DMS114 treated with DMSO at 0.1 percent for 48 hours (cell line): ENCODE results near the gene WDFY1.
"Not testable (repeated sequence)": the region's sequence is repeated elsewhere in the genome, so short reads cannot be mapped to it uniquely, and the experiment has no call there.

Experiments
- DNase-seq: peaks from one replicate; lab custom pipeline; 2025; ENCODE audit not compliant: unreplicated experiment; lab: John Stamatoyannopoulos, UW

The WDFY1 gene

DNA sequence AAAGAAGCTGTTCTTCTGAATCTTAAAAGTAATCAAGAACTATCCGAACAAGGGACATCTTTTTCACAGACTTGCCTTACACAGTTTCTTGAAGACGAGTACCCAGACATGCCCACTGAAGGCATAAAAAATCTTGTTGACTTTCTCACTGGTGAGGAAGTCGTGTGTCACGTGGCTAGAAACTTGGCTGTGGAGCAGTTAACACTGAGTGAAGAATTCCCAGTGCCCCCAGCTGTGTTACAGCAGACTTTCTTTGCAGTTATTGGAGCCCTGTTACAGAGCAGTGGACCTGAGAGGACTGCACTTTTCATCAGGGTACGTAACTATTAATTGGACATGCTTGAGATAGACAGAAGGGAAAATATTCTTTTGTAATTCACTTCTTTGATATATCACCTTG is 14.6 kb upstream of the WDFY1 start:
- DNase-seq: no peak

DNA sequence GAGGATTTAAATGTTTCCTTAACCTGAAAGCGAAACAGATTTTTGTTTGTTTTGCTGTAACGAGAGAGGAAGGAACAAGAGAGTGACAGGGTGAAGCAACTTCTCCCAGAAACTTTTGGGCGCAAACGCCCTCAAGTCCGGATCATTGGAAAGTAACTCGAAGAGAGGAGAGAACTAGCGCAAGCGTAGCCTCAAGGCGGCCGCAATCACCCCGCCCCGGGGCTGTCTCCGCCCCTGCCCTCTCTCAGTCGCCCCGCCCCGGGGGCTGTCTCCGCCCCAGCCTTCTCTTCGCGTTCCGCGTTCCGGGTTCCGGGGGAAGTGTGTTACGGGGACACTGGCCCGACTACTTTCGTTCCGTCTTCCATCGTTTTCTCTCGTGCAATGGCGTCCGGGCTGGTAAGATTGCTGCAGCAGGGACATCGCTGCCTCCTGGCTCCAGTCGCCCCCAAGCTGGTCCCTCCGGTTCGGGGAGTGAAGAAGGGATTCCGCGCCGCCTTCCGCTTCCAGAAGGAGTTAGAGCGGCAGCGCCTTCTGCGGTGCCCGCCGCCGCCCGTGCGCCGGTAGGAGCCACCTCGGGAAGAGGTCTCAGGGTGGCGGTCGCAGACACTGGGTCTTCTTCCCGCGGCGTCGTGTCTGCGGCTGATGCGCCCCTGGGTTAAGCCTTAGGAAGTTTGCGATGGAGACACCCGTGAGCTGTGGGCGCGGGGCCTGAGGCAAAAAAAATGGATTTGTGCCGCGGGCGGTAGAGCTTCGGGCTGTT is 12.1 kb upstream of the WDFY1 start, which contains the start of gene MRPL44:
Gene MRPL44 (plus strand): TSS at position 372 of the 760 bp plus-strand sequence. CDS start 10 bp downstream, at position 382.
- DNase-seq: peak; percentile 92

- DNase-seq: no peak
These were observed 11.2 kb upstream of the WDFY1 start for GRCh38 chr2:223956300-223956699.

DNA sequence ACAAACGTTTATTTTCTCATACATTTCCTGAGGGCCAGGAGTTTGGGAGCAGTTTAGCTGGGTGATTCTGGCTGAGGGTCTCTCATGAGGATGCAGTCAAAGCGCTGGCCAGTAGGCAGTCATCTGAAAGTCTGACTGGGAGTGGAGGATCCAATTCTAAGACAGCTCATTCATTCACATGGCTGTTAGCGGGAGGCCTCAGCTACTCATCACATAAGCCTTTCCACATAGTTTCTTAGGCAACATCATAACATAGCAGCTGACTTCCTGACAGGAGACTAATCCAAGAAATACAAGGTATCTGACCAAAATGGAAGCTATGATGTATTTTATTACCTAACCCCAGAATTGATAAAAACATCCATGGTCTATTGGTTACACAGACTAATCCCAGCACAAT is 9.3 kb upstream of the WDFY1 start:
- DNase-seq: no peak

DNA sequence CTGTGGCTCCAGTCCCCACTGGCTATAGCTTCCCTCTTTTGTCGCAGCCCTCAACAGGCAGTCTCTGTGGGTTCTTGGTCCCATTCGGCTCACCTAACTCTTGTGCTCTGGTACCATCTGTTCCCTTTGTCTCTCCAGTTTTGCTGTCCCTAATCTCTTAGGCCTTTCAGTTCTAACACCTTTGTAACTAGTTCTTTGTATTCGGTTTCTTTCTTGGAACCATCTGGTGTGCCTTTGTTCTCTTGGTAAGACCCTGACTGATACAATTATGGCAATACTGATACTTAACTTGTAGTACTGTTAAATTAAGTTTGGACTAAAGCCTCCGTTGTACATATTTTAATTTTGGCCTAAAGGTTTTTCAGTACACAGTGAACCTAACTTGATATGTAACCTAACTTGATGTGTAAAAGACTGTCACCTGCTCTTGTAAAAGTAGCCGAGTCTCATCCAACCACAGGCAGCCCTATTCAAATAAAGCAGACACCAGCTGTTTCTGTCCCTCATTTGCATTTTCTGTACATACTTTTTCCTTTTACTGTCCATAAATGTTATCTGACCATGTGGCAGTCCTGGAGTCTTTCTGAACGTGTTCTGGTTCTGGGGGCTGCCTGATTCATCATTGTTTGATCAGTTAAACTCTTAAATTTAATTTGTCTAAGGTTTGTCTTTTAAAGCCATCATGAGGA is 7.3 kb upstream of the WDFY1 start:
- DNase-seq: no peak

DNA sequence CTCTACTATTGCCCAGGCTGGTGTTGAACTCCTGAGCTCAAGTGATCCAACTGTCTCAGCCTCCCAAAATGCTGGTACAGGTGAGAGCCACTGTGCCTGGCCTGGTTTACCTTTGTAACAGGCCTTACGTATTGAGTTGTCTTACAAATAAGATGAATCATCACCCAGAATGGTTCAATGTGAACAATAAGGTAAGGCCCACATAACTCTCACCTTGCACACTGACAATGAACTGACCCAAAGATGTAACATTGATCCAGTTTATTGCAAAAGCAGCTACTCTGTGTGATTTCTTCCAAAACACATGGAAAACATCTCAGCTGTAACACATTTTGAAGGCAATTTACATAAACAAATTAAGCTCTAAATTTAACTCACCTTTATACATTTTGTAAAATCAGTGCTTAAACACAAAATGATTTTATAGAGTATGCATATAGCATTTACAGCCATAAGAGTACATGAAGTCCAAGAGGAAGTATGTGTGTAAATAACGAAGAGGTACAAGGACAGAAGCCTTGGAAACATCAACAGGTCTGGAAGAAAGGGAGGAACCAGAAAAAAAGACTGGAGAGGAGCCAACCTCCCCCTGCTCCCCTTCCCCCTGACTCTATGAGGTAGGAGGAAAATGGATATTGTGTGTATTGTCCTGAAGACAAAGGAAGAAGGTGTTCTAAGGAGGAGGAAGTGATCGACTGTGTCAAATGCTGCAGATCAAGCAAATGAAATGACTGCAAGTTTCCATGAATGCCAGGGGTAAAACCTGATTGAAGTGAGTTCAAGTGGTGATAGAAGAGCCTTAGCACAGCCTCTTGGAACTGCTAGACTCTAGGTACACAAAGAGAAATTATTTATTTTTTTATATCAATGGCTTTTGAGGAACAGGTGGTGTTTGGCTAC is 5.6 kb upstream of the WDFY1 start:
- DNase-seq: no peak

- DNase-seq: no peak
These were observed 4.2 kb upstream of the WDFY1 start for GRCh38 chr2:223949241-223949840.

DNA sequence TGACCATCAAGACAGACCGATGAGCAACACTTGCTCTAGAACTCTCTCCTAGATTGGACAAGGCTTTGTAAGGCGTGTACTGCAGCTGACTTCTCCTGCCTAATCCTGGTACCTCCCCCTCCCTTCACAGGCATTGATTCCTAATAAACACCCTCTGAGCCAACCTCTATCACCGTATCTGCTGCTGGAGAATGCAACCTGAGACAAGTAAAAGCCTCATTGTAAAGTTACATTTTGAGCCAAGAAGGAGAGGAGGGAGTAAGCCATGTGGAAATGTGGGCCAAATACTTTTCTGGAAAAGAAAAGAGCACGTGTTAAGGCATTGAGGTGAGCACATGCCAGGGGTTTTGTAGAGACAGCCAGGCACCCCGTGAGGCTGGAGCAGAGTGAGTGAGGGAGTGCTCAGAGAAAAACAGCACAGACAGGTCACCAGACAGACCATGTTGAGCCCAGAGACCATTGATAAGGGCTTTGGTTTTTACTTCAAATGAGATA is 2.6 kb upstream of the WDFY1 start:
- no peak for DNase-seq

GRCh38 chr2:223945755-223946154 is 620 bp upstream of the WDFY1 start:
- no peak for DNase-seq

DNA sequence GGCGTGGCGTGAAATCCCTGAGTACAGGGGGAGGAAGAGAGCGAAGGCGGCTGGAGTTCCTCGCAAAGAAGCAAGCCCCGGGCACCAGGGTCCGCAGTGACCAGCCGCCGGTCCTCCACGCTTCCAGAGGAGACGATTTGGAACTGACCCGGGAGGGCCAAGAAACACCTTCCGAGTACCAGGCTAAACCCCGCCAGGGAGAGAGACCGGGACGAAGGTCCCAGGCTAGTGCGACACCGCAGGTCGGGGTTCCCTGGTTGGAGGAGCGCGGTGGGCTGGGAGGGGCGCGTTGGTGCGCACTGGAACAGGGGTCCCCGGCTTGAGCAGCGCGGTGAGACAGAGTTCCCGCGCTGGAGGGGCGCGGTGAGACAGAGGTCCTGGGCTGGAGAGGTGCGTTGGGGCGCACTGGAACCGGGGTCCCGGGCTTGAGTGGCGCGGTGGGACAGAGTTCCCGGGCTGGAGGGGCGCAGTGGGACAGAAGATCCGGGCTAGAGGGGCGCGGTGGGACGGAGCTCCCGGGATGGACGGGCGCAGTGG is 901 bp downstream of the WDFY1 start:
- DNase-seq: no peak

DNA sequence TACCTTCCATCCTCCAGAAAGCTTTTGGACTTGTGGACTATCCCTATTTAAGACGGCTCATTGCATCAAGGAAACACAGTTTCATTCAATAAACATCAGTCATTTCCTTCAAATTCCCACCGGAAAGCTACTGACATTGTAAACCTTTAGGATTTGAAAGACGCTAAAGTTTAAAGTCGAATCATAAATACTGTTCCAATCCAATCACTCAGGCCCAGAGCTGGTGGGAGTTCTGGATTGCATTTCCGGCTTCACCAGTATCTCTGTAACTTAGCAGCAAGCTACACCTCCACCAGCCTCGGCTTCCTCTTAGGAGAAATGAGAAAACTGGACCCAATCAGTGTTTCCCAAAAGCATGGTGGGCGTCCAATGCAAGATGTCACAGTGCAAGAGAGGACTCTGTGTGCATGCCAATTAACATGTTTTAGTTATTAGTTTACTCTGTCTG is 1.6 kb downstream of the WDFY1 start:
- DNase-seq: no peak

GRCh38 chr2:223943135-223943534 is 2.0 kb downstream of the WDFY1 start:
- no peak for DNase-seq

- no peak for DNase-seq
These were observed 3.4 kb downstream of the WDFY1 start for GRCh38 chr2:223941579-223942277.

DNA sequence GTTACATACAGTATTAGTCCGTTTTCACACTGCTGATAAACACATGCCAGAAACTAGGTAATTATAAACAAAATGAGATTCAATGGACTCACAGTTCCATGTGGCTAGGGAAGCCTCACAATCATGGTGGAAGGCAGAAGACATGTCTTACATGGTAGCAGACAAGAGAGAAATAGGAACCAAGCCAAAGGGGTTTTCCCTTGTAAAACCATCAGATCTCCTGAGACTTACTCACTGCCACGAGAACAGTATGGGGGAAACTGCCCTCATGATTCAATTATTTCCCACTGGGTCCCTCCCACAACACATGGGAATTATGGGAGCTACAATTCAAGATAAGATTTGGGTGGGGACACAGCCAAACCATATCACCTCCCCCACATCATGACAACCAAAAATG is 5.7 kb downstream of the WDFY1 start:
- DNase-seq: not testable (repeated sequence)

- DNase-seq: no peak
These were observed 7.6 kb downstream of the WDFY1 start for GRCh38 chr2:223937535-223937934.

GRCh38 chr2:223936862-223937326 is 8.2 kb downstream of the WDFY1 start:
- DNase-seq: no peak

DNA sequence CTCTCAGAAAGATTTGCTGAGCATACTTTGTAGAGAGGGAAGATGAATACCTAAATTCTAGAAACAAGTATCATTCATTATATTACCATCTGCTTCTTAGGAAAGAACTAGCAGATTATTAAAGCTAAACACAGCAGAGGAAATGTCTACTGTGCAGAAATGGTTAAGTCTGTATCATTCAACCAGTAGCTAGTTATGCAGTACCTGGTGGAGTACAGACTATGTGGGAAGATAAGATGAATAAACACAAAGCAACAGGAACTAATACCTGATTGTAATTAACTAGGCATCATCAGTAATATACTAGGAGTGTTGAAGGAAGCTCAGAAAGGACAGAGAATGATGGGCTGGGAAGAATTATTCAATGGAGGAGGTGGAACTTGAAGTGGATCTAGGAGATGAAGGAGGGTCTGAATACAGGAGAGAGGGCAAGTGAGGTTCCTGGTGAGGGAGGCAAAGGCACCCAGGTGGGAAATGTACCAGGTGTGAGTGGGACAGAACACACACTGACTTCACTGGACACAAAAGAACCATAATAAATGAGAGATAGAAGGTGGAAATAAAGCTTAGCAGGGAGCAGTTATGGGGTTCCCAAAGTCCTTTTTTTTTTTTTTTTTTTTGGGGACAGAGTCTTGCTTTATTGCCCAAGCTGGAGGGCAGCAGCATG is 9.5 kb downstream of the WDFY1 start:
- DNase-seq: no peak

GRCh38 chr2:223934870-223935269 is 10.3 kb downstream of the WDFY1 start:
- no peak for DNase-seq
